ENCODE measurements around the gene LMX1B. TPM values are rescaled to one million over a fixed set of nuclear protein-coding genes. Genes with fewer than 3 reads are reported as not detected.

The LMX1B gene
- polyA plus RNA-seq, 1 donor from 2014 or later = not detected

DNA sequence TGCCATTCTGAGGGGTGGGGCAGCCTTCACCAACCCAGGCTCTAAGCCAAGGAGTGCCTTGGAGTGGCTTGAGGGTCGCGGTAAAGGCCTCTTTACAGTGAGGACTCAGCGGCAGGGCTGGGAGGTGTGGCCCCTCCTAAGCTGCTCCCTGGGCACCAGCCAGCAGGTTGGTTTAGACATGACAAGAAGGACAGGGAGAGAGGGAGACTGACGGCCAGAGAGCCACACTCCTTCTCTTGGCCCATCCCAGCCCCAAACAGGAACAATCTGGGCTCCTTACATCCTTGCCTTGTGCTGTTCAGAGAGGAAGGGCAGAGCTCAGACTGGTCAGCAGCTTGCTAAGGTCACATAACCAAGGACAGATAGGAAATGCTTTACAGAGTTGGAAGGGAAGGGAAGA, 94.5 kb downstream of the LMX1B start:
- Histone ChIP-seq H3K27ac (ENCODE audit: low read length) (no peak overlapping the region), H3K27me3 (ENCODE audit: insufficient read depth, low read depth, low read length) (peaks cover 5% of the 10 kb centered on the region), H3K36me3 (ENCODE audit: insufficient read depth, low read length) (no peaks in the 10 kb centered on the region), H3K9me2 (ENCODE audit: insufficient read depth, low read length) (no peaks in the 10 kb centered on the region), H3K79me2 (replicated peaks; ENCODE audit: insufficient read depth, low read length) (no peaks in the 10 kb centered on the region), H3K4me2 (ENCODE audit: low read length) (no peak overlapping the region), H3K9ac (ENCODE audit: low read length) (no peak overlapping the region), H3F3A (ENCODE audit: insufficient read depth, low read length, poor library complexity, severe bottlenecking) (no peaks in the 10 kb centered on the region), H3K9me3 (ENCODE audit: low read length) (no peaks in the 10 kb centered on the region), H2AFZ (ENCODE audit: low read depth, low read length) (no peak overlapping the region), H4K20me1 (ENCODE audit: insufficient read depth) (no peaks in the 10 kb centered on the region), H3K4me3 (ENCODE audit: low read length) (no peak overlapping the region)
- TF ChIP-seq, protein P1, sequence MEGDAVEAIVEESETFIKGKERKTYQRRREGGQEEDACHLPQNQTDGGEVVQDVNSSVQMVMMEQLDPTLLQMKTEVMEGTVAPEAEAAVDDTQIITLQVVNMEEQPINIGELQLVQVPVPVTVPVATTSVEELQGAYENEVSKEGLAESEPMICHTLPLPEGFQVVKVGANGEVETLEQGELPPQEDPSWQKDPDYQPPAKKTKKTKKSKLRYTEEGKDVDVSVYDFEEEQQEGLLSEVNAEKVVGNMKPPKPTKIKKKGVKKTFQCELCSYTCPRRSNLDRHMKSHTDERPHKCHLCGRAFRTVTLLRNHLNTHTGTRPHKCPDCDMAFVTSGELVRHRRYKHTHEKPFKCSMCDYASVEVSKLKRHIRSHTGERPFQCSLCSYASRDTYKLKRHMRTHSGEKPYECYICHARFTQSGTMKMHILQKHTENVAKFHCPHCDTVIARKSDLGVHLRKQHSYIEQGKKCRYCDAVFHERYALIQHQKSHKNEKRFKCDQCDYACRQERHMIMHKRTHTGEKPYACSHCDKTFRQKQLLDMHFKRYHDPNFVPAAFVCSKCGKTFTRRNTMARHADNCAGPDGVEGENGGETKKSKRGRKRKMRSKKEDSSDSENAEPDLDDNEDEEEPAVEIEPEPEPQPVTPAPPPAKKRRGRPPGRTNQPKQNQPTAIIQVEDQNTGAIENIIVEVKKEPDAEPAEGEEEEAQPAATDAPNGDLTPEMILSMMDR (IDR thresholded peaks at IDR 0.05; ENCODE audit: poor library complexity, severe bottlenecking) = no peak
- TF ChIP-seq RAD21 (conservative IDR thresholded peaks at IDR 0.05) (no peak), EZH2 (IDR thresholded peaks at IDR 0.05; ENCODE audit: borderline replicate concordance, insufficient read depth, low read length, poor library complexity, severe bottlenecking) (no peak), TAF1 (IDR thresholded peaks at IDR 0.05; ENCODE audit: low read depth) (no peak), MXI1 (conservative IDR thresholded peaks at IDR 0.05; ENCODE audit: poor library complexity, severe bottlenecking) (no peak), SMC3 (conservative IDR thresholded peaks at IDR 0.05; ENCODE audit: poor library complexity) (no peak), POLR2AphosphoS5 (IDR thresholded peaks at IDR 0.05) (no peak), EP300 (conservative IDR thresholded peaks at IDR 0.05; ENCODE audit: poor library complexity, severe bottlenecking) (no peak)
- TF ChIP-seq, protein P2, sequence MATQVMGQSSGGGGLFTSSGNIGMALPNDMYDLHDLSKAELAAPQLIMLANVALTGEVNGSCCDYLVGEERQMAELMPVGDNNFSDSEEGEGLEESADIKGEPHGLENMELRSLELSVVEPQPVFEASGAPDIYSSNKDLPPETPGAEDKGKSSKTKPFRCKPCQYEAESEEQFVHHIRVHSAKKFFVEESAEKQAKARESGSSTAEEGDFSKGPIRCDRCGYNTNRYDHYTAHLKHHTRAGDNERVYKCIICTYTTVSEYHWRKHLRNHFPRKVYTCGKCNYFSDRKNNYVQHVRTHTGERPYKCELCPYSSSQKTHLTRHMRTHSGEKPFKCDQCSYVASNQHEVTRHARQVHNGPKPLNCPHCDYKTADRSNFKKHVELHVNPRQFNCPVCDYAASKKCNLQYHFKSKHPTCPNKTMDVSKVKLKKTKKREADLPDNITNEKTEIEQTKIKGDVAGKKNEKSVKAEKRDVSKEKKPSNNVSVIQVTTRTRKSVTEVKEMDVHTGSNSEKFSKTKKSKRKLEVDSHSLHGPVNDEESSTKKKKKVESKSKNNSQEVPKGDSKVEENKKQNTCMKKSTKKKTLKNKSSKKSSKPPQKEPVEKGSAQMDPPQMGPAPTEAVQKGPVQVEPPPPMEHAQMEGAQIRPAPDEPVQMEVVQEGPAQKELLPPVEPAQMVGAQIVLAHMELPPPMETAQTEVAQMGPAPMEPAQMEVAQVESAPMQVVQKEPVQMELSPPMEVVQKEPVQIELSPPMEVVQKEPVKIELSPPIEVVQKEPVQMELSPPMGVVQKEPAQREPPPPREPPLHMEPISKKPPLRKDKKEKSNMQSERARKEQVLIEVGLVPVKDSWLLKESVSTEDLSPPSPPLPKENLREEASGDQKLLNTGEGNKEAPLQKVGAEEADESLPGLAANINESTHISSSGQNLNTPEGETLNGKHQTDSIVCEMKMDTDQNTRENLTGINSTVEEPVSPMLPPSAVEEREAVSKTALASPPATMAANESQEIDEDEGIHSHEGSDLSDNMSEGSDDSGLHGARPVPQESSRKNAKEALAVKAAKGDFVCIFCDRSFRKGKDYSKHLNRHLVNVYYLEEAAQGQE (IDR thresholded peaks at IDR 0.05; ENCODE audit: borderline replicate concordance) = no peak

DNA sequence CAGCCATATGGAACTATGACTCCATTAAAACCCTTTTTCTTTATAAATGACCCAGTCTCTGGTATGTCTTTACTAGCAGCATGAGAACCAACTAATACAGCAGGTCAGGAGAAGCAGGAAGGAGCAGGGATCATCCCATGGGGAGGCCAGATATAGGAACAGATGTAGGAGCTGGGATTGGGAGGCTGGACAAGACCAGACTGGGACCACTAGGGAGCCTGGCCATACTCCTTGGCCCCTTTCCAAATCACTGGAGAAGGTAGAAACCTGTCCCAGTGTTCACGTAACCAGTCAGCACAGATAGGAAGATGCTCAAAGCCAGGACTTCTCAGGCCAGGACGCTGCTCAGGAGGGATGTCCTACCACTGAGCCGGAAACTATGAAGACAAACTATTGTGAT, 95.5 kb downstream of the LMX1B start:
- H3F3A ChIP-seq (ENCODE audit: insufficient read depth, low read length, poor library complexity, severe bottlenecking) = no peaks in the 10 kb centered on the region
- H3K9me2 ChIP-seq (ENCODE audit: insufficient read depth, low read length) = no peaks in the 10 kb centered on the region
- no peak overlapping the region for H3K4me3 ChIP-seq (ENCODE audit: low read length)
- no peaks in the 10 kb centered on the region for H3K79me2 ChIP-seq (replicated peaks; ENCODE audit: insufficient read depth, low read length)
- peaks cover under 1% of the 10 kb centered on the region for H3K27me3 ChIP-seq (ENCODE audit: insufficient read depth, low read depth, low read length)
- no peak overlapping the region for H2AFZ ChIP-seq (ENCODE audit: low read depth, low read length)
- H3K9ac ChIP-seq (ENCODE audit: low read length) = no peak overlapping the region
- H3K4me2 ChIP-seq (ENCODE audit: low read length) = no peak overlapping the region
- no peaks in the 10 kb centered on the region for H3K9me3 ChIP-seq (ENCODE audit: low read length)
- H3K27ac ChIP-seq (ENCODE audit: low read length) = no peak overlapping the region
- TF ChIP-seq RAD21 (conservative IDR thresholded peaks at IDR 0.05) (no peak), EZH2 (IDR thresholded peaks at IDR 0.05; ENCODE audit: borderline replicate concordance, insufficient read depth, low read length, poor library complexity, severe bottlenecking) (no peak), POLR2AphosphoS5 (IDR thresholded peaks at IDR 0.05) (no peak), SMC3 (conservative IDR thresholded peaks at IDR 0.05; ENCODE audit: poor library complexity) (no peak), MXI1 (conservative IDR thresholded peaks at IDR 0.05; ENCODE audit: poor library complexity, severe bottlenecking) (no peak), TAF1 (IDR thresholded peaks at IDR 0.05; ENCODE audit: low read depth) (no peak), EP300 (conservative IDR thresholded peaks at IDR 0.05; ENCODE audit: poor library complexity, severe bottlenecking) (no peak)
- TF ChIP-seq, protein P1 (IDR thresholded peaks at IDR 0.05; ENCODE audit: poor library complexity, severe bottlenecking) = no peak
- TF ChIP-seq, protein P2 (IDR thresholded peaks at IDR 0.05; ENCODE audit: borderline replicate concordance) = no peak
- H3K36me3 ChIP-seq (ENCODE audit: insufficient read depth, low read length) = no peaks in the 10 kb centered on the region
- H4K20me1 ChIP-seq (ENCODE audit: insufficient read depth) = no peaks in the 10 kb centered on the region

Data from neural cell (in vitro differentiated cells).